Endodermal cell (in vitro differentiated cells): ENCODE measurements around the gene OR5K4. TPM values are rescaled to one million over a fixed set of nuclear protein-coding genes. Genes with fewer than 3 reads are reported as not detected.

Experiments
- DNase-seq: peaks from one replicate; pipeline ENCODE4 v3.0.0-alpha.2; 2017
- H3K27ac ChIP-seq: 2 replicates; pipeline ENCODE4 v1.5.1; 2013; ENCODE audit warnings: mild to moderate bottlenecking, low read depth, low read length, moderate library complexity
- H3K27me3 ChIP-seq: 2 replicates; pipeline ENCODE4 v1.6.1; 2013; ENCODE audit warnings: mild to moderate bottlenecking, low read length, moderate library complexity; ENCODE audit not compliant: insufficient read depth, control insufficient read depth, poor library complexity, severe bottlenecking
- H3K36me3 ChIP-seq: 2 replicates; pipeline ENCODE4 v1.7.0; 2013; ENCODE audit warnings: mild to moderate bottlenecking, low read length, moderate library complexity; ENCODE audit not compliant: control insufficient read depth, insufficient read depth
- H3K4me1 ChIP-seq: one replicate; pipeline ENCODE4 v1.7.0; 2013; ENCODE audit warnings: low read length; ENCODE audit not compliant: control insufficient read depth, insufficient read depth
- H3K4me3 ChIP-seq: 2 replicates; pipeline ENCODE4 v1.5.1; 2013; ENCODE audit warnings: mild to moderate bottlenecking, low read length, moderate library complexity
- H3K9ac ChIP-seq: 2 replicates; pipeline ENCODE4 v1.6.1; 2013; ENCODE audit warnings: mild to moderate bottlenecking, low read length, moderate library complexity; ENCODE audit not compliant: poor library complexity, severe bottlenecking; ENCODE audit errors: extremely low read depth
- H3K9me3 ChIP-seq: 2 replicates; pipeline ENCODE4 v1.6.1; 2013; ENCODE audit warnings: mild to moderate bottlenecking, low read length, moderate library complexity; ENCODE audit not compliant: control insufficient read depth
- H3K27ac Mint-ChIP-seq: 2 replicates; pipeline ENCODE4 v1.8.0; 2020; ENCODE audit warnings: mixed read lengths
- H3K27me3 Mint-ChIP-seq: 2 replicates; pipeline ENCODE4 v1.8.0; 2021; ENCODE audit warnings: mild to moderate bottlenecking, mixed read lengths; ENCODE audit not compliant: insufficient read depth
- H3K36me3 Mint-ChIP-seq: 2 replicates; pipeline ENCODE4 v1.8.0; 2020; ENCODE audit warnings: low read depth, mixed read lengths
- H3K4me1 Mint-ChIP-seq: 2 replicates; pipeline ENCODE4 v1.8.0; 2020; ENCODE audit warnings: mixed read lengths
- H3K4me3 Mint-ChIP-seq: 2 replicates; pipeline ENCODE4 v1.8.0; 2020; ENCODE audit warnings: mild to moderate bottlenecking, moderate library complexity, mixed read lengths
- H3K9me3 Mint-ChIP-seq: 2 replicates; pipeline ENCODE4 v1.8.0; 2020; ENCODE audit warnings: mild to moderate bottlenecking, mixed read lengths
- CTCF ChIP-seq: fragments of 200-600 bp; sonication (generic); conservative IDR thresholded peaks from 2 replicates; pipeline ENCODE4 v1.5.0; 2021; ENCODE audit warnings: antibody characterized with exemption, mild to moderate bottlenecking
- WGBS, 2 experiments: methylation state at CpG; one replicate each; pipeline versions ENCODE4 v1.1.5 to v1.1.7; 2013; ENCODE audit warnings: missing lambda C conversion rate in 2 of 2, mixed read lengths in 1 of 2; ENCODE audit not compliant: insufficient coverage in 1 of 2, insufficient read length in 1 of 2; 5-methylcytosine and 5-hydroxymethylcytosine counted together
- total RNA-seq, 2 donors: library from RNA; stranded (reverse); fragmentation: NEBNext Ultra II Directional in 1 of 2; extraction: Animal tissue kit (Norgen Biotek cat#: 25700) in 1 of 2; gene quantifications; 2 replicates in 1 of 2; 3 replicates in 1 of 2; pipeline ENCODE4 v1.2.1, GENCODE V29; 2021

OR5K4 gene
- total RNA-seq, 2 donors from 2014 or later = not detected

- no peak for TF ChIP-seq CTCF
- Mint-ChIP-seq H3K36me3 (no peaks in the 10 kb centered on the region), H3K9me3 (no peaks in the 10 kb centered on the region), H3K4me3 (no peak overlapping the region), H3K27me3 (no peaks in the 10 kb centered on the region), H3K27ac (no peak overlapping the region), H3K4me1 (peaks cover 3% of the 10 kb centered on the region)
- Histone ChIP-seq H3K27me3 (no peaks in the 10 kb centered on the region), H3K36me3 (no peaks in the 10 kb centered on the region), H3K27ac (no peak overlapping the region), H3K9ac (no peak overlapping the region), H3K9me3 (no peaks in the 10 kb centered on the region), H3K4me1 (no peaks in the 10 kb centered on the region), H3K4me3 (no peak overlapping the region)
- no peak for DNase-seq
- 94 to 95% methylated on average over 4 to 6 of the region's 6 CpGs for WGBS, 2 experiments
Measured at GRCh38 chr3:98341758-98342157, 11.9 kb upstream of the OR5K4 start.

GRCh38 chr3:98343647-98344507 is 9.8 kb upstream of the OR5K4 start:
- Histone ChIP-seq H3K4me1 (no peaks in the 10 kb centered on the region), H3K9ac (no peak overlapping the region), H3K9me3 (no peaks in the 10 kb centered on the region), H3K36me3 (no peaks in the 10 kb centered on the region), H3K27me3 (no peaks in the 10 kb centered on the region), H3K4me3 (no peak overlapping the region), H3K27ac (no peak overlapping the region)
- H3K4me1 Mint-ChIP-seq = peaks cover 3% of the 10 kb centered on the region
- 70 to 75% methylated on average over 7 to 13 of the region's 13 CpGs for WGBS, 2 experiments
- H3K9me3 Mint-ChIP-seq = no peaks in the 10 kb centered on the region
- peak; percentile 94 for TF ChIP-seq CTCF
- H3K36me3 Mint-ChIP-seq = no peaks in the 10 kb centered on the region
- H3K4me3 Mint-ChIP-seq = no peak overlapping the region
- no peaks in the 10 kb centered on the region for H3K27me3 Mint-ChIP-seq
- peak; percentile 88 for DNase-seq
- no peak overlapping the region for H3K27ac Mint-ChIP-seq

GRCh38 chr3:98350082-98350481 is 3.6 kb upstream of the OR5K4 start:
- no peak overlapping the region for H3K27ac Mint-ChIP-seq
- no peak for DNase-seq
- H3K9me3 Mint-ChIP-seq = no peaks in the 10 kb centered on the region

More at GRCh38 chr3:98350082-98350481, 3.6 kb upstream of the OR5K4 start:
- Histone ChIP-seq H3K36me3 (no peaks in the 10 kb centered on the region), H3K27me3 (no peaks in the 10 kb centered on the region), H3K9me3 (no peaks in the 10 kb centered on the region), H3K4me1 (no peaks in the 10 kb centered on the region), H3K9ac (no peak overlapping the region), H3K4me3 (no peak overlapping the region), H3K27ac (no peak overlapping the region)
- no peak for TF ChIP-seq CTCF
- Mint-ChIP-seq H3K4me1 (no peaks in the 10 kb centered on the region), H3K27me3 (no peaks in the 10 kb centered on the region), H3K36me3 (no peaks in the 10 kb centered on the region), H3K4me3 (no peak overlapping the region)
- WGBS, 2 experiments = 98 to 100% methylated on average over 2 to 3 of the region's 3 CpGs
